Measurements from ENCODE around the gene PALM2AKAP2. TPM values are rescaled to one million over a fixed set of nuclear protein-coding genes. Genes with fewer than 3 reads are reported as not detected.

PALM2AKAP2 gene
- total RNA-seq, 4 donors from 2014 or later: 0.34 to 3.3 (median 0.81) TPM

GRCh38 chr9:109769250-109769649, 10.7 kb upstream of the PALM2AKAP2 start:
- no peaks in the 10 kb centered on the region for H3K9me3 ChIP-seq
- no peak overlapping the region for H3K27ac ChIP-seq
- no peaks in the 10 kb centered on the region for H3K36me3 ChIP-seq
- intact Hi-C loops (cut with DNase I): no loop called here
- 13 to 26% methylated on average over 2 of the region's 2 CpGs for WGBS, 2 donors
- peaks cover 0 to 4% (median 0%) of the 10 kb centered on the region in 3 donors for H3K4me1 ChIP-seq
- TF ChIP-seq, protein P1, sequence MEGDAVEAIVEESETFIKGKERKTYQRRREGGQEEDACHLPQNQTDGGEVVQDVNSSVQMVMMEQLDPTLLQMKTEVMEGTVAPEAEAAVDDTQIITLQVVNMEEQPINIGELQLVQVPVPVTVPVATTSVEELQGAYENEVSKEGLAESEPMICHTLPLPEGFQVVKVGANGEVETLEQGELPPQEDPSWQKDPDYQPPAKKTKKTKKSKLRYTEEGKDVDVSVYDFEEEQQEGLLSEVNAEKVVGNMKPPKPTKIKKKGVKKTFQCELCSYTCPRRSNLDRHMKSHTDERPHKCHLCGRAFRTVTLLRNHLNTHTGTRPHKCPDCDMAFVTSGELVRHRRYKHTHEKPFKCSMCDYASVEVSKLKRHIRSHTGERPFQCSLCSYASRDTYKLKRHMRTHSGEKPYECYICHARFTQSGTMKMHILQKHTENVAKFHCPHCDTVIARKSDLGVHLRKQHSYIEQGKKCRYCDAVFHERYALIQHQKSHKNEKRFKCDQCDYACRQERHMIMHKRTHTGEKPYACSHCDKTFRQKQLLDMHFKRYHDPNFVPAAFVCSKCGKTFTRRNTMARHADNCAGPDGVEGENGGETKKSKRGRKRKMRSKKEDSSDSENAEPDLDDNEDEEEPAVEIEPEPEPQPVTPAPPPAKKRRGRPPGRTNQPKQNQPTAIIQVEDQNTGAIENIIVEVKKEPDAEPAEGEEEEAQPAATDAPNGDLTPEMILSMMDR (IDR thresholded peaks at IDR 0.05): no peak
- no peak for TF ChIP-seq POLR2A (IDR thresholded peaks at IDR 0.05)
- H3K27me3 ChIP-seq: peaks cover 0 to 31% (median 0%) of the 10 kb centered on the region in 4 donors
- H3K4me3 ChIP-seq: no peak overlapping the region
- DNase-seq: no peak

GRCh38 chr9:109770101-109770500, 9.9 kb upstream of the PALM2AKAP2 start:
- TF ChIP-seq, protein P1 (IDR thresholded peaks at IDR 0.05): no peak
- TF ChIP-seq POLR2A (IDR thresholded peaks at IDR 0.05): no peak
- H3K4me3 ChIP-seq: no peak overlapping the region
- H3K36me3 ChIP-seq: no peaks in the 10 kb centered on the region
- intact Hi-C loops (cut with DNase I): no loop called here
- no peak overlapping the region for H3K27ac ChIP-seq
- no peak for DNase-seq
- 73 to 88% methylated on average over 1 of the region's 1 CpG for WGBS, 2 donors
- peaks cover 0 to 31% (median 0%) of the 10 kb centered on the region in 4 donors for H3K27me3 ChIP-seq
- peaks cover 0 to 4% (median 0%) of the 10 kb centered on the region in 3 donors for H3K4me1 ChIP-seq
- no peaks in the 10 kb centered on the region for H3K9me3 ChIP-seq

- Histone ChIP-seq H3K27me3 (peaks cover 0 to 31% (median 0%) of the 10 kb centered on the region in 4 donors), H3K36me3 (no peaks in the 10 kb centered on the region), H3K4me1 (peaks cover 0 to 6% (median 0%) of the 10 kb centered on the region in 3 donors), H3K9me3 (no peaks in the 10 kb centered on the region), H3K27ac (no peak overlapping the region), H3K4me3 (no peak overlapping the region)
- WGBS, 2 donors: 14 to 17% methylated on average over 2 of the region's 2 CpGs
- TF ChIP-seq, protein P1 (IDR thresholded peaks at IDR 0.05): no peak
- TF ChIP-seq POLR2A (IDR thresholded peaks at IDR 0.05): no peak
- DNase-seq: no peak
- intact Hi-C loops (cut with DNase I): no loop called here
Measured at GRCh38 chr9:109771087-109771486, 8.9 kb upstream of the PALM2AKAP2 start.

- no peak for DNase-seq
- H3K27ac ChIP-seq: no peak overlapping the region
- peaks cover 0 to 31% (median 0%) of the 10 kb centered on the region in 4 donors for H3K27me3 ChIP-seq
- 48 to 53% methylated on average over 6 to 7 of the region's 8 CpGs for WGBS, 2 donors
- TF ChIP-seq POLR2A (IDR thresholded peaks at IDR 0.05): no peak
- TF ChIP-seq, protein P1 (IDR thresholded peaks at IDR 0.05): no peak
- H3K9me3 ChIP-seq: no peaks in the 10 kb centered on the region
- no peaks in the 10 kb centered on the region for H3K36me3 ChIP-seq
- intact Hi-C loops (cut with DNase I): no loop called here
- peaks cover 0 to 6% (median 0%) of the 10 kb centered on the region in 3 donors for H3K4me1 ChIP-seq
- H3K4me3 ChIP-seq: no peak overlapping the region
Measured at GRCh38 chr9:109771796-109772531, 8.0 kb upstream of the PALM2AKAP2 start.

DNA sequence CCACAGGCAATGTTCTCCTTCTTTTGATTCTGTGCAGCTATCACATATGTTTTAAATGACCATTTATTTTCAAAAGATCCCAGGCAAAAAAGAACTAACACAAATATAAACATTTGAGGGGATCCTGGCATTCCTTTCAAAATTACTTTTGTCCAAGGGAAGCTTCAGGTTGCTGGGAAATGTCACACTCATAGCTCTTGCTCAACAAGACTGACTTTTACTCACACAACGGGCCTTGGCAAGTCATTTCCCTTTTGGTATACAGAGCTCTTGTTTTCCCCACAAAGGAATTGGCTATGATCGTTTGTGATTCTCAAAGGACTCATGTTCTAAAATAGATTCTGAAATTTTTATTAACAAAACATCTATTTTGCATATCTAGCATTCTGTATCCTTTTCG, 4.5 kb upstream of the PALM2AKAP2 start:
- no peak for DNase-seq
- Histone ChIP-seq H3K9me3 (no peaks in the 10 kb centered on the region), H3K36me3 (no peaks in the 10 kb centered on the region), H3K4me1 (peaks cover 4 to 11% (median 6%) of the 10 kb centered on the region in 3 donors), H3K4me3 (no peak overlapping the region), H3K27ac (no peak overlapping the region), H3K27me3 (peaks cover 0 to 40% (median 0%) of the 10 kb centered on the region in 4 donors)
- 33 to 34% methylated on average over 3 of the region's 3 CpGs for WGBS, 2 donors
- no peak for TF ChIP-seq POLR2A (IDR thresholded peaks at IDR 0.05)
- intact Hi-C loops (cut with DNase I): no loop called here
